Daoy (cell line): Measurements from ENCODE around the gene GLRX3. TPM values are rescaled to one million over a fixed set of nuclear protein-coding genes. Genes with fewer than 3 reads are reported as not detected.
"Not testable (repeated sequence)": the region's sequence is repeated elsewhere in the genome, so short reads cannot be mapped to it uniquely, and the experiment has no call there.

Experiments
- DNase-seq: peaks from one replicate; pipeline ENCODE4 v3.0.0-alpha.2; 2015; ENCODE audit warnings: low read depth
- total RNA-seq: library from RNA; depleted of rRNA; stranded (reverse); fragments of >200 nt; shearing (Covaris generic); gene quantifications from 2 replicates; pipeline ENCODE4 v1.2.3, GENCODE V29; 2014; rRNA removed

Gene GLRX3
- total RNA-seq: 193 and 282 TPM in 2 replicates

- DNase-seq: peak; percentile 89
These were observed at the start of gene GLRX3 for GRCh38 chr10:130136226-130137089. Gene GLRX3, plus strand, starts transcription at chr10:130136391. Its CDS starts 30 bp downstream, at chr10:130136421.

GRCh38 chr10:130090565-130090964 is 45.6 kb upstream of the GLRX3 start:
- peak; percentile 48 for DNase-seq

- DNase-seq: no peak
These were observed 36.8 kb upstream of the GLRX3 start for GRCh38 chr10:130099344-130099743.

- DNase-seq: no peak
These were observed 30.5 kb upstream of the GLRX3 start for GRCh38 chr10:130105724-130106123.

- not testable (repeated sequence) for DNase-seq
These were observed 28.0 kb upstream of the GLRX3 start for GRCh38 chr10:130108146-130108545.

GRCh38 chr10:130108934-130109604 is 27.1 kb upstream of the GLRX3 start:
- no peak for DNase-seq

GRCh38 chr10:130109796-130110245 is 26.4 kb upstream of the GLRX3 start:
- DNase-seq: peak; percentile 78

- peak; percentile 97 for DNase-seq
These were observed 25.7 kb upstream of the GLRX3 start, which contains the start of gene C10orf143 for GRCh38 chr10:130110246-130111112. Gene C10orf143, minus strand, starts transcription at chr10:130110830. Its CDS starts 58 bp downstream, at chr10:130110772.

- peak; percentile 96 for DNase-seq
These were observed 24.9 kb upstream of the GLRX3 start for GRCh38 chr10:130111113-130111851.

- no peak for DNase-seq
These were observed 24.4 kb upstream of the GLRX3 start for GRCh38 chr10:130111852-130112180.

GRCh38 chr10:130112821-130113220 is 23.4 kb upstream of the GLRX3 start:
- DNase-seq: no peak

GRCh38 chr10:130116942-130117341 is 19.2 kb upstream of the GLRX3 start:
- not testable (repeated sequence) for DNase-seq

GRCh38 chr10:130117535-130117934 is 18.7 kb upstream of the GLRX3 start:
- not testable (repeated sequence) for DNase-seq

- DNase-seq: no peak
These were observed 14.6 kb upstream of the GLRX3 start for GRCh38 chr10:130121486-130122079.

GRCh38 chr10:130127364-130128061 is 8.7 kb upstream of the GLRX3 start:
- DNase-seq: peak; percentile 69

GRCh38 chr10:130128062-130128781 is 8.0 kb upstream of the GLRX3 start:
- no peak for DNase-seq

- no peak for DNase-seq
These were observed 7.3 kb upstream of the GLRX3 start for GRCh38 chr10:130128922-130129321.

- no peak for DNase-seq
These were observed 440 bp upstream of the GLRX3 start for GRCh38 chr10:130135676-130136225.

GRCh38 chr10:130137090-130137448 is 878 bp downstream of the GLRX3 start:
- no peak for DNase-seq
